Ishikawa (cell line): ENCODE results near the gene C2orf69.
A peak's percentile ranks its signal among the peaks of the same experiment; 100 is the strongest.

Experiments
- CEBPB ChIP-seq: IDR thresholded peaks from 2 replicates; pipeline ENCODE4 v1.6.1; 2012
- CREB1 ChIP-seq: IDR thresholded peaks from 2 replicates; pipeline ENCODE4 v1.6.1; 2012; ENCODE audit warnings: low read depth
- EGR1 ChIP-seq: IDR thresholded peaks from 2 replicates; pipeline ENCODE4 v1.6.1; 2012
- EP300 ChIP-seq: IDR thresholded peaks from 2 replicates; pipeline ENCODE4 v1.6.1; 2012; ENCODE audit warnings: borderline replicate concordance
- FOXM1 ChIP-seq: IDR thresholded peaks from 2 replicates; pipeline ENCODE4 v1.6.1; 2012; ENCODE audit warnings: low read depth, borderline replicate concordance
- NFIC ChIP-seq: IDR thresholded peaks from 2 replicates; pipeline ENCODE4 v1.6.1; 2012
- RAD21 ChIP-seq: IDR thresholded peaks from 2 replicates; pipeline ENCODE4 v1.6.1; 2012; ENCODE audit warnings: low read depth
- TAF1 ChIP-seq: IDR thresholded peaks from 2 replicates; pipeline ENCODE4 v1.6.1; 2012; ENCODE audit warnings: low read depth, mild to moderate bottlenecking
- TCF12 ChIP-seq: IDR thresholded peaks from 2 replicates; pipeline ENCODE4 v1.6.1; 2012; ENCODE audit warnings: low read depth
- TEAD4 ChIP-seq: IDR thresholded peaks from 2 replicates; pipeline ENCODE4 v1.6.1; 2012
- YY1 ChIP-seq: IDR thresholded peaks from 2 replicates; pipeline ENCODE4 v1.6.1; 2012; ENCODE audit warnings: low read depth
- ZBTB7A ChIP-seq: IDR thresholded peaks from 2 replicates; pipeline ENCODE4 v1.6.1; 2012; ENCODE audit warnings: low read depth
- TF ChIP-seq, protein P1 (sequence below): IDR thresholded peaks from 2 replicates; pipeline ENCODE4 v1.6.1; 2012
- TF ChIP-seq, protein P2 (sequence below): IDR thresholded peaks from 2 replicates; pipeline ENCODE4 v1.6.1; 2012

The C2orf69 gene

DNA sequence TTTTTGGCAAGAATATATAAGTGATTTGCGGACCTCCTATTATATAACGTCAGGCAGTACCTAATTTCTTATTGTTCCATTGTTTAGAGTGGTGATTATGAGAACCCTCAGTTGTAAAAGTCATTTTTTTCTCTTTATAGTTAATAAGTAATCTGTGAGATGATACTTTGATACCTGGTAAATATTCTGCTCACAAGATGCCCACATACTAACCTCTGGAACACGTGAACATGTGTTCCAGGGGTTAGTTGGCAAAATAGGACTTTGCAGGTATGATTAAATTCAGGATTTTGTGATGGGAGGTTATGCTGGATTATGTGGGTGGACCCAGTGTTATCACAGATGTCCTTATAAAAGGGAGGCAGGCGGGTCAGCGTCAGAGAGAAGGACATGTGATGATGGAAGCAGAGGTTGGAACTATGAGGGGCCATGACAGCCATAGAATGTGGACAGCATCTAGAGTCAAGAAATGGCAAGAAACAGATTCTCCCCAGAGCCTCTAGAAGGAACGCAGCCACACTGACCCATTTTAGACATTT lies 61.1 kb downstream of the C2orf69 start:
- TF ChIP-seq, protein P1, sequence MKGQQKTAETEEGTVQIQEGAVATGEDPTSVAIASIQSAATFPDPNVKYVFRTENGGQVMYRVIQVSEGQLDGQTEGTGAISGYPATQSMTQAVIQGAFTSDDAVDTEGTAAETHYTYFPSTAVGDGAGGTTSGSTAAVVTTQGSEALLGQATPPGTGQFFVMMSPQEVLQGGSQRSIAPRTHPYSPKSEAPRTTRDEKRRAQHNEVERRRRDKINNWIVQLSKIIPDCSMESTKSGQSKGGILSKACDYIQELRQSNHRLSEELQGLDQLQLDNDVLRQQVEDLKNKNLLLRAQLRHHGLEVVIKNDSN, result no peak
- TF ChIP-seq EP300 (no peak), FOXM1 (no peak), RAD21 (no peak), NFIC (no peak), TEAD4 (no peak), CREB1 (no peak), ZBTB7A (no peak), TCF12 (no peak), EGR1 (no peak)

DNA sequence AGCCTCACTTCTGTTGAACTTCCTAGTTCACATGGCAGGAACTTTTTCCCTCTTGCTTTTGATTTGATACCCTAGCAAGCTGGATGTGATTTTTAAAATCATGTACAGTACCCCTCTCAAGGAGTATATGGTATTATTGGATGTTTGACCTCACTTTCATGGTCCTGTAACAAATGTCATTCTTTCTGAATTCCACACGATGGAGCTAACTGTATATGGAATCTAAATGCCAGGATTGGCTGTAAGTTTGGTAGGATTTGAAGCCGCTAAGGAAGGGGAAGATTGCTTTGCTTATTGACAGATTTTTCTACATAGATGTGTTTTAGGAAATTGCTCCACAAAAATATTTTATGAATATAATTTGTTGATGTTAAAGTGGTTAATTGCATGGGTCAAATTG lies 62.6 kb downstream of the C2orf69 start:
- TF ChIP-seq FOXM1 (no peak), RAD21 (peak; percentile 49)

DNA sequence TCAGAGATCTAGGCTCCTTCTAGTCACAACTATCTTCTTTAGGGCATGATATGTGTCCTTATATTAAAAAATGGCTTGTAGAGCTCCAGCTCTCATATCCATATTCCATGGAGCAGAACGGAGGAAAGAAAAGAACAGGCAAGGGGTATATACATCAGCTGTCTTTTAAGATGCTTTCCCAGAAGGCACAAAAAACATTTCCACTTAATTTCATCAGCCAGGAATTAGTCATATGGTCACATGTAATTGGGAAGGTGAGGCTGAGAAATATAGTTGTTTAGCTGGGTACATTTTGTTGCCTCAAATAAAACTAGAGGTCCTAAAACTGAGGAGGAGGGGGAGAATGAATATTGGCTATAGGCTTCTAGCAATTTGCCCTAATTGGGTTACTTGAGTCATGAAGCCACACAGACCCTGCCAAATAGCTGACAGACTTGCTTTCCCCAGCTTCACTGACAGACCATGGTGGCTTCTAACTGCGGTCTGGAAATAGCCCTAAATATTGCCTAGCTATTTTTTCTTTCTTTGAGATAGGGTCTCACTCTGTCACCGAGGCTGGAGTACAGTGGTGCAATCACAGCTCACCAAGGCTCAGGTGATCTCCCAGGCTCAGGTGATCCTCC lies 64.3 kb downstream of the C2orf69 start:
- no peak for TF ChIP-seq RAD21
- TF ChIP-seq, protein P2, sequence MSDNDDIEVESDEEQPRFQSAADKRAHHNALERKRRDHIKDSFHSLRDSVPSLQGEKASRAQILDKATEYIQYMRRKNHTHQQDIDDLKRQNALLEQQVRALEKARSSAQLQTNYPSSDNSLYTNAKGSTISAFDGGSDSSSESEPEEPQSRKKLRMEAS, result no peak
- TF ChIP-seq YY1, result no peak
- no peak for TF ChIP-seq CEBPB
- no peak for TF ChIP-seq ZBTB7A
- TF ChIP-seq EP300, result no peak
- no peak for TF ChIP-seq EGR1
- no peak for TF ChIP-seq FOXM1
- TF ChIP-seq, protein P1, result no peak
- TF ChIP-seq TCF12, result no peak
- no peak for TF ChIP-seq TAF1
- TF ChIP-seq CREB1, result no peak
